ENCODE data around the gene F8.
"Not testable (repeated sequence)": the region's sequence is repeated elsewhere in the genome, so short reads cannot be mapped to it uniquely, and the experiment has no call there.

F8 gene

GRCh38 chrX:155028877-155029291 lies 6.4 kb upstream of the F8 start:
- DNase-seq = no peak

GRCh38 chrX:155028129-155028528 lies 5.6 kb upstream of the F8 start:
- DNase-seq = peak; percentile 2

- DNase-seq = peak; percentile 11
Measured at GRCh38 chrX:155027509-155028066, 5.1 kb upstream of the F8 start.

GRCh38 chrX:155026727-155027508 lies 4.4 kb upstream of the F8 start, which contains the start of gene FUNDC2:
Gene FUNDC2, plus strand, starts transcription at chrX:155026844. Its CDS starts 95 bp downstream, at chrX:155026939.
- DNase-seq = peak; percentile 91

- DNase-seq = no peak
Measured at GRCh38 chrX:155026420-155026726, 3.9 kb upstream of the F8 start.

- no peak for DNase-seq
Measured at GRCh38 chrX:155023907-155024833, 1.6 kb upstream of the F8 start.

GRCh38 chrX:155020591-155020990 lies 1.9 kb downstream of the F8 start:
- no peak for DNase-seq

GRCh38 chrX:155009994-155010472 lies 12.5 kb downstream of the F8 start:
- DNase-seq = no peak

GRCh38 chrX:155008578-155008977 lies 13.9 kb downstream of the F8 start:
- DNase-seq = not testable (repeated sequence)

- not testable (repeated sequence) for DNase-seq
Measured at GRCh38 chrX:155006913-155007671, 15.4 kb downstream of the F8 start.

- DNase-seq = not testable (repeated sequence)
Measured at GRCh38 chrX:155006379-155006778, 16.1 kb downstream of the F8 start.

- DNase-seq = no peak
Measured at GRCh38 chrX:155005190-155005589, 17.3 kb downstream of the F8 start.

GRCh38 chrX:155001873-155002272 lies 20.6 kb downstream of the F8 start:
- DNase-seq = no peak

- DNase-seq = no peak
Measured at GRCh38 chrX:155000841-155001240, 21.7 kb downstream of the F8 start.

GRCh38 chrX:154998204-154998880 lies 24.2 kb downstream of the F8 start:
- DNase-seq = no peak

GRCh38 chrX:154991476-154991875 lies 31.0 kb downstream of the F8 start:
- DNase-seq = no peak

- no peak for DNase-seq
Measured at GRCh38 chrX:154991039-154991438, 31.5 kb downstream of the F8 start.

GRCh38 chrX:154990496-154990895 lies 32.0 kb downstream of the F8 start:
- DNase-seq = no peak

GRCh38 chrX:154988719-154989118 lies 33.8 kb downstream of the F8 start:
- no peak for DNase-seq

- no peak for DNase-seq
Measured at GRCh38 chrX:154987940-154988339, 34.6 kb downstream of the F8 start.

- DNase-seq = no peak
Measured at GRCh38 chrX:154986826-154987575, 35.5 kb downstream of the F8 start.

GRCh38 chrX:154981116-154981411 lies 41.5 kb downstream of the F8 start:
- DNase-seq = no peak
